Esophagus muscularis mucosa (tissue), 3 donors: ENCODE results near the gene PLSCR3.

ENCODE experiments used
- POLR2A ChIP-seq: fragments of 450-650 bp; IDR thresholded peaks from one replicate; pipeline ENCODE4 v1.6.1; 2017; ENCODE audit warnings: antibody characterized with exemption, moderate library complexity, mild to moderate bottlenecking, low read depth
- TF ChIP-seq, protein P1 (sequence below), 3 experiments: fragments of 200-600 bp in 2 of 3; fragments of 450-650 bp in 1 of 3; sonication (generic) in 2 of 3; IDR thresholded peaks; one replicate each; pipeline ENCODE4 v1.5.1; 2017 to 2019; ENCODE audit warnings: antibody characterized with exemption in 3 of 3, mild to moderate bottlenecking in 2 of 3, moderate library complexity in 1 of 3

DNA sequence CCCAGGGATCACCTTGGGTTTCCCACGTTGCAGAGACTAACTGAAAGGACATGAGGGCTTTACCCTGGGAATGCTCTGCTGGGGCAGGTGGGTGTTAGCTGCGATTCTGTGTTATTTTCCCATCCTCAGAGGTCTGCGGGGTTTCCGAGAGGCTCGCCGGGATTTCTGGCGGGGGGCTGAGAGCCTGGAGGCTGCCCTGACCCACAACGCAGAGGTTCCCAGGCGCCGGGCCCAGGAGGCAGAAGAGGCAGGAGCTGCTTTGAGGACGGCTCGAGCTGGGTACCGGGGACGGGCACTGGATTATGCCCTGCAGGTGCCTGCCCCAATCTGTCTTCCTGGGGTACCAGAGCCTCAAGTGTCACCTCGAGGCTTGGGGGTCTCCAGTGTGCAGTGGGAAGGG is 51.1 kb downstream of the PLSCR3 start:
- TF ChIP-seq, protein P1, sequence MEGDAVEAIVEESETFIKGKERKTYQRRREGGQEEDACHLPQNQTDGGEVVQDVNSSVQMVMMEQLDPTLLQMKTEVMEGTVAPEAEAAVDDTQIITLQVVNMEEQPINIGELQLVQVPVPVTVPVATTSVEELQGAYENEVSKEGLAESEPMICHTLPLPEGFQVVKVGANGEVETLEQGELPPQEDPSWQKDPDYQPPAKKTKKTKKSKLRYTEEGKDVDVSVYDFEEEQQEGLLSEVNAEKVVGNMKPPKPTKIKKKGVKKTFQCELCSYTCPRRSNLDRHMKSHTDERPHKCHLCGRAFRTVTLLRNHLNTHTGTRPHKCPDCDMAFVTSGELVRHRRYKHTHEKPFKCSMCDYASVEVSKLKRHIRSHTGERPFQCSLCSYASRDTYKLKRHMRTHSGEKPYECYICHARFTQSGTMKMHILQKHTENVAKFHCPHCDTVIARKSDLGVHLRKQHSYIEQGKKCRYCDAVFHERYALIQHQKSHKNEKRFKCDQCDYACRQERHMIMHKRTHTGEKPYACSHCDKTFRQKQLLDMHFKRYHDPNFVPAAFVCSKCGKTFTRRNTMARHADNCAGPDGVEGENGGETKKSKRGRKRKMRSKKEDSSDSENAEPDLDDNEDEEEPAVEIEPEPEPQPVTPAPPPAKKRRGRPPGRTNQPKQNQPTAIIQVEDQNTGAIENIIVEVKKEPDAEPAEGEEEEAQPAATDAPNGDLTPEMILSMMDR (IDR thresholded peaks at IDR 0.05) = no peak
- TF ChIP-seq POLR2A = no peak
